Measurements from ENCODE around the gene GTF2F2. TPM values are rescaled to one million over a fixed set of nuclear protein-coding genes. Genes with fewer than 3 reads are reported as not detected.
"Not testable (repeated sequence)": the region's sequence is repeated elsewhere in the genome, so short reads cannot be mapped to it uniquely, and the experiment has no call there.

The GTF2F2 gene
- total RNA-seq, 3 donors from 2014 or later (not counting 1 experiment from before 2014, with no cell fraction given), result 13.6 to 16.4 (median 15.7) TPM

GRCh38 chr13:45242524-45242923 is 122.2 kb downstream of the GTF2F2 start:
- Mint-ChIP-seq H3K36me3 (no peaks in the 10 kb centered on the region), H3K9me3 (no peaks in the 10 kb centered on the region), H3K27ac (no peak overlapping the region), H3K27me3 (ENCODE audit: low read depth in 2 of 2) (no peaks in the 10 kb centered on the region), H3K4me1 (peaks cover 9 to 15% of the 10 kb centered on the region in 2 donors), H3K4me3 (no peak overlapping the region)
- no CpG with 5 or more reads among the region's 1 CpG for WGBS (ENCODE audit: insufficient coverage)
- ATAC-seq (no peak), DNase-seq (no peak)
- Histone ChIP-seq H3K27ac (ENCODE audit: low read length) (no peak overlapping the region), H3K27me3 (ENCODE audit: control insufficient read depth, insufficient read depth, low read length) (no peaks in the 10 kb centered on the region), H3K4me3 (ENCODE audit: low read length) (no peak overlapping the region), H3K4me1 (ENCODE audit: control insufficient read depth, insufficient read depth, low read length) (no peaks in the 10 kb centered on the region), H3K9me3 (ENCODE audit: control insufficient read depth, insufficient read depth, low read length) (no peaks in the 10 kb centered on the region), H3K36me3 (ENCODE audit: control insufficient read depth, insufficient read depth, low read length) (no peaks in the 10 kb centered on the region)
- intact Hi-C loops (cut with micrococcal nuclease), result no loop called here
- TF ChIP-seq, protein P1, sequence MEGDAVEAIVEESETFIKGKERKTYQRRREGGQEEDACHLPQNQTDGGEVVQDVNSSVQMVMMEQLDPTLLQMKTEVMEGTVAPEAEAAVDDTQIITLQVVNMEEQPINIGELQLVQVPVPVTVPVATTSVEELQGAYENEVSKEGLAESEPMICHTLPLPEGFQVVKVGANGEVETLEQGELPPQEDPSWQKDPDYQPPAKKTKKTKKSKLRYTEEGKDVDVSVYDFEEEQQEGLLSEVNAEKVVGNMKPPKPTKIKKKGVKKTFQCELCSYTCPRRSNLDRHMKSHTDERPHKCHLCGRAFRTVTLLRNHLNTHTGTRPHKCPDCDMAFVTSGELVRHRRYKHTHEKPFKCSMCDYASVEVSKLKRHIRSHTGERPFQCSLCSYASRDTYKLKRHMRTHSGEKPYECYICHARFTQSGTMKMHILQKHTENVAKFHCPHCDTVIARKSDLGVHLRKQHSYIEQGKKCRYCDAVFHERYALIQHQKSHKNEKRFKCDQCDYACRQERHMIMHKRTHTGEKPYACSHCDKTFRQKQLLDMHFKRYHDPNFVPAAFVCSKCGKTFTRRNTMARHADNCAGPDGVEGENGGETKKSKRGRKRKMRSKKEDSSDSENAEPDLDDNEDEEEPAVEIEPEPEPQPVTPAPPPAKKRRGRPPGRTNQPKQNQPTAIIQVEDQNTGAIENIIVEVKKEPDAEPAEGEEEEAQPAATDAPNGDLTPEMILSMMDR (IDR thresholded peaks at IDR 0.05), result no peak

DNA sequence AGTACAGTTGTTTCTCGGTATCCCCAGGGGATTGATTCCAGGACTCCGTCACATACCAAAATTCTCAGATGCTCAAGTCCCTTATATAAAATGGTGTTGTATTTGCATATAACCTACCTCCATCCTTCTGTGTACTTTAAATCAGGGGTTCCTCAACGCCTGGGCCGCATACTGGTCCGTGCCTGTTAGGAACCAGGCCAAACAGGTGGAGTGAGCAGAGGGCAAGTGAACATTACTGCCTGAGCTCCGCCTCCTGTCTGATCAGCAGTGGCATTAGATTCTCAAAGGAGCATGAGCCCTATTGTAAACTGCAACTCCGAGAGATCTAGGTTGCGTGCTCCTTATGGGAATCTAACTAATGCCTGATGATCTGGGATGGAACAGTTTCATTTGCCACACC is 122.8 kb downstream of the GTF2F2 start:
- no peak for ATAC-seq
- Histone ChIP-seq H3K9me3 (ENCODE audit: control insufficient read depth, insufficient read depth, low read length) (no peaks in the 10 kb centered on the region), H3K4me1 (ENCODE audit: control insufficient read depth, insufficient read depth, low read length) (no peaks in the 10 kb centered on the region), H3K4me3 (ENCODE audit: low read length) (no peak overlapping the region), H3K27ac (ENCODE audit: low read length) (no peak overlapping the region), H3K36me3 (ENCODE audit: control insufficient read depth, insufficient read depth, low read length) (no peaks in the 10 kb centered on the region), H3K27me3 (ENCODE audit: control insufficient read depth, insufficient read depth, low read length) (no peaks in the 10 kb centered on the region)
- Mint-ChIP-seq H3K27me3 (ENCODE audit: low read depth in 2 of 2) (no peaks in the 10 kb centered on the region), H3K4me3 (no peak overlapping the region), H3K4me1 (peaks cover 9 to 15% of the 10 kb centered on the region in 2 donors), H3K27ac (no peak overlapping the region), H3K9me3 (no peaks in the 10 kb centered on the region), H3K36me3 (no peaks in the 10 kb centered on the region)
- WGBS (ENCODE audit: insufficient coverage), result 92% methylated on average over 6 of the region's 8 CpGs
- TF ChIP-seq, protein P1 (IDR thresholded peaks at IDR 0.05), result no peak
- intact Hi-C loops (cut with micrococcal nuclease), result no loop called here
- DNase-seq, result no peak

DNA sequence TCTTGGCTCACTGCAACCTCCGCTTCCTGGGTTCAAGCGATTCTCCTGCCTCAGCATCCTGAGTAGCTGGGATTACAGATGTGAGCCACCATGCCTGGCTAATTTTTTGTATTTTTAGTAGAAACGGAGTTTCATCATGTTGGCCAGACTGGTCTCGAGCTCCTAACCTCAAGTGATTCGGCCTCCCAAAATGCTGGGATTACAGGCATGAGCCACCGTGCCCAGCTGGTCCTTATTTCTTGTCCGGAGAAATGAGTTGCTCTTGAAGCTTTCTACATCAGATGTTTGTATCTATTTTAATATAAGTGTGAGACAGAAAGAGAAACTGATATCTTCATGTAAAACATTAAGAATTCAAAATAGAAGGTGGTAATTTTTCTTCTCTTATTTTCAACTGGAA is 124.4 kb downstream of the GTF2F2 start:
- H3K27me3 ChIP-seq (ENCODE audit: control insufficient read depth, insufficient read depth, low read length); H3K27ac Mint-ChIP-seq; H3K9me3 Mint-ChIP-seq; H3K36me3 Mint-ChIP-seq; H3K4me1 ChIP-seq (ENCODE audit: control insufficient read depth, insufficient read depth, low read length); H3K4me3 ChIP-seq (ENCODE audit: low read length); H3K27ac ChIP-seq (ENCODE audit: low read length); ATAC-seq; H3K27me3 Mint-ChIP-seq (ENCODE audit: low read depth in 2 of 2); H3K4me3 Mint-ChIP-seq; DNase-seq; intact Hi-C loops (cut with micrococcal nuclease); H3K9me3 ChIP-seq (ENCODE audit: control insufficient read depth, insufficient read depth, low read length); H3K36me3 ChIP-seq (ENCODE audit: control insufficient read depth, insufficient read depth, low read length): not testable (repeated sequence)
- H3K4me1 Mint-ChIP-seq, result peaks cover 9 to 15% of the 10 kb centered on the region in 2 donors
- 98% methylated on average over 6 of the region's 7 CpGs for WGBS (ENCODE audit: insufficient coverage)

DNA sequence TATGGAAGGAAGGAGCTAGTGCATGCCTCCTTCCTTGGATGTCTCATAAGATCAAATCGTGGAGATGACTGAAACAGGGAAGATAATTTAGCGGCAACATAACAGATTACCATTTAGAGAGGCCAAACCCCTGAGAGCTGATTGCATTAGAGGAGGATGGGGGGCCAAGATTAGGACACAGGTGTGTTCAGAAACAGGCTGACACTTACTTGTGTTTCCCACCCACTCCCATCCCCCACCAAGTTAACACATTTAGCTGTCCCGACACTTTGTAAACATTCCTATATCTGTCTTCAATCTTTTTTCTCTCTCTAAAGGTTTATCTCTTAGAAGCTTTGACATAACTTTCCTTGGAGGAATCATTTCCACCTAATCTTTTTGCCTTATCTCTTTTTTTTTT is 129.4 kb downstream of the GTF2F2 start:
- Mint-ChIP-seq H3K4me1 (no peaks in the 10 kb centered on the region), H3K27ac (no peak overlapping the region), H3K27me3 (ENCODE audit: low read depth in 2 of 2) (no peaks in the 10 kb centered on the region), H3K4me3 (no peak overlapping the region), H3K9me3 (no peaks in the 10 kb centered on the region), H3K36me3 (no peaks in the 10 kb centered on the region)
- Histone ChIP-seq H3K36me3 (ENCODE audit: control insufficient read depth, insufficient read depth, low read length) (peaks cover 13% of the 10 kb centered on the region), H3K4me3 (ENCODE audit: low read length) (no peak overlapping the region), H3K4me1 (ENCODE audit: control insufficient read depth, insufficient read depth, low read length) (no peaks in the 10 kb centered on the region), H3K27ac (ENCODE audit: low read length) (no peak overlapping the region), H3K27me3 (ENCODE audit: control insufficient read depth, insufficient read depth, low read length) (no peaks in the 10 kb centered on the region), H3K9me3 (ENCODE audit: control insufficient read depth, insufficient read depth, low read length) (no peaks in the 10 kb centered on the region)
- ATAC-seq (no peak), DNase-seq (no peak)
- 96% methylated on average over 3 of the region's 3 CpGs for WGBS (ENCODE audit: insufficient coverage)
- TF ChIP-seq, protein P1 (IDR thresholded peaks at IDR 0.05), result no peak
- intact Hi-C loops (cut with micrococcal nuclease), result no loop called here
